HG02798 (cell line): ENCODE measurements around the gene TREM1.

ENCODE experiments used
- ATAC-seq: cut with Tn5 transposase; IDR thresholded peaks from one replicate; pipeline ENCODE4 v1.9.1; 2021; ENCODE audit warnings: mild to moderate bottlenecking; ENCODE audit not compliant: unreplicated experiment, poor library complexity

TREM1 gene

DNA sequence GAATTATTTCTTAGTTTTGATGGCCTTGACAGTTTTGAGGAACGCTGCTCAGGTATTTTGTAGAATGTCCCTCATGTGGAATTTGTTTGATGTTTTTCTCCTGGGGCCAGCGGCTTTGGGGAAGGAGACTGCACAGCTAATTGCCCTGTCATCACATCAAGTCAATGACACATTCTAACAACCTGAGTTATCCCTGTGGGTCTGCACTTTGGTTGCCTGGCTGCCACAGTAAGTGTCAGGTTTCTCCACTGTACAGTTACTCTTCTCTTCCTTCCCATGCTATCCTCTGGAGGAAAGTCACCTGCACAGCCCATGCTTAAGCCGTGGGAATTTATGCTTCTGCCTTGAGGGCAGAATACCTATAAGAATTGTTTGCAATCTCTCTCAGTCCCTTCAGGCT, 59.7 kb downstream of the TREM1 start:
- ATAC-seq, result no peak

DNA sequence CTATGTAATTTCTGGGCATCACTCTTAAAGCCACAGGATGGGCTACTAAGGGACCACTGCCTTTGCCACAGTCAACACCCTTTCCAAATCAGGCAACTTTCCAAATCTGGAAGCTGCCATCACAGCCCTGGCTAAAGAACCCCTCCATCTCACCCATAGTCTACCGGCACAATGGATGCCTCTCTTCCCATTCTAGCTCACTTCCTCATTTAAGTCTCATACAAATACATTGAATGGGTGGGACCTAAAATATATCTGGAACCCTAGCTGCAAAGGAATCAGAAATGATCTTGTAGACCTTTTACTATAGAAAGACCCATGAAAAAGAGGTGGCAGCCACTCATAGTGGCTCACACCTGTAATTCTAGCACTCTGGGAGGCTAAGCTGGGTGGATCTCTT, 61.7 kb downstream of the TREM1 start:
- no peak for ATAC-seq
